GM03348 (cell line): ENCODE results near the gene ADAMTS9.

Experiments
- DNase-seq: peaks from one replicate; pipeline ENCODE4 v3.0.0; 2012; ENCODE audit warnings: low spot score

ADAMTS9 gene

GRCh38 chr3:64686446-64686908, 1.3 kb downstream of the ADAMTS9 start:
- DNase-seq = peak; percentile 63

- DNase-seq = peak; percentile 95
Observed at GRCh38 chr3:64685800-64686445, 1.9 kb downstream of the ADAMTS9 start.

GRCh38 chr3:64685331-64685799, 2.4 kb downstream of the ADAMTS9 start:
- peak; percentile 31 for DNase-seq

GRCh38 chr3:64684715-64685261, 3.0 kb downstream of the ADAMTS9 start:
- DNase-seq = peak; percentile 49

GRCh38 chr3:64681827-64682226, 6.0 kb downstream of the ADAMTS9 start:
- no peak for DNase-seq

- DNase-seq = no peak
Observed at GRCh38 chr3:64681015-64681414, 6.8 kb downstream of the ADAMTS9 start.

- no peak for DNase-seq
Observed at GRCh38 chr3:64680334-64680733, 7.5 kb downstream of the ADAMTS9 start.

- DNase-seq = no peak
Observed at GRCh38 chr3:64677961-64678716, 9.7 kb downstream of the ADAMTS9 start.

- no peak for DNase-seq
Observed at GRCh38 chr3:64676831-64677230, 11.0 kb downstream of the ADAMTS9 start.

- no peak for DNase-seq
Observed at GRCh38 chr3:64675687-64676247, 12.0 kb downstream of the ADAMTS9 start.

- DNase-seq = peak; percentile 36
Observed at GRCh38 chr3:64674591-64675076, 13.2 kb downstream of the ADAMTS9 start.

GRCh38 chr3:64673159-64673715, 14.6 kb downstream of the ADAMTS9 start:
- DNase-seq = no peak

GRCh38 chr3:64668582-64669510, 19.0 kb downstream of the ADAMTS9 start:
- DNase-seq = no peak

GRCh38 chr3:64667887-64668581, 19.8 kb downstream of the ADAMTS9 start:
- no peak for DNase-seq

GRCh38 chr3:64667138-64667537, 20.7 kb downstream of the ADAMTS9 start:
- DNase-seq = no peak

GRCh38 chr3:64666171-64666588, 21.6 kb downstream of the ADAMTS9 start:
- DNase-seq = peak; percentile 70

- no peak for DNase-seq
Observed at GRCh38 chr3:64664397-64664796, 23.4 kb downstream of the ADAMTS9 start.

GRCh38 chr3:64659617-64659978, 28.2 kb downstream of the ADAMTS9 start:
- DNase-seq = no peak

- no peak for DNase-seq
Observed at GRCh38 chr3:64658001-64658400, 29.8 kb downstream of the ADAMTS9 start.

GRCh38 chr3:64656544-64656943, 31.3 kb downstream of the ADAMTS9 start:
- no peak for DNase-seq

GRCh38 chr3:64655160-64655559, 32.6 kb downstream of the ADAMTS9 start:
- no peak for DNase-seq
